ENCODE results near the gene GPSM3. TPM values are rescaled to one million over a fixed set of nuclear protein-coding genes. Genes with fewer than 3 reads are reported as not detected.

GPSM3 gene
- total and polyA plus RNA-seq, 2 of the 13 experiments (the other 11 are each of a cell fraction or from before 2014, with no cell fraction given): 0.18 to 6.2 TPM

DNA sequence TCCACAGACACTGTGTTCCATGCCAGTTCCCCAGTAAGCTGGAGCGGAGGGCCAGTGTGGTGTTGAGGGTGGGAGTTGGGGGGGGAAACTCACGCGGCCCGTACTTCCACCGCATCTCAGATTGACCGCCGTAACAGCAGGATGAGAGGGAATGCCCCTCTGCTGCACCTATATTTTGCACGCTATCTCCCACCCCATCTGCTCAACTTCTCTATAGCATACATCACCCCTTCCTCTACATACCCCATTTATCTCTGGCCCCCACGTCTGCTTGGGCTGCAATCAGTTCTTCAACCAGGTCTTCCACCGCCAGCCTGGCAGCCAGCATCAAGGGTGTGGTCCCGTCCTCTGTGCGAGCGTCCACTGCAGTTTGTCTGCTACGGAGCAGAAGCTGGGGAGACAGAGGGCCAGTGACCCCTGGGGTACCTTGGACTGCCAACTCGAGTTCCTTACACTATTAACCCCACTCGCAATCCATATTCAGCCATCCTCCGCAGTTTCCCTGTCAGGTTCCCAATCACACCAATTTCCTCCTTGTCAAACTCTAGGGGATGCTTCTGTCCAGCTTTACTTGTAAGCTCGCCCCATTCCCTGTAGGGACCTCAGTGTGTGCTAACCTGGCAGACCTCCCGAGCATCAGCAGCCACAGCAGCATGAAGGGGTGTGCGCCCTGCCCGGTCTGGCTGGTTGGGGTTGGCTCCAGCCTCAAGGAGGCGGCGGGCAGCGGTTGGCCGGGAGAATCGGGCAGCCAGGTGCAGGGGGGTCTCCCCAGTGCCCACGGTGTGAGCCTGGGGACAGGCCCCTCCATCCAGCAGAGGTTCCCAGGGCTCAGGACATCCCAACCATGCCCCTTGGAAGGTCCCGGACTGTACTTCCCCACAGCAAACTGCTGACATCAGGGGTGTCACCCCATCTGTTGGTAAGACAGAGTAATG is 4.5 kb upstream of the GPSM3 start (continued):
- TF ChIP-seq ZSCAN25 (CRISPR knock-in tag; IDR thresholded peaks at IDR 0.05) (no peak), ZNF33B (CRISPR knock-in tag; IDR thresholded peaks at IDR 0.05) (no peak), ZNF354B (CRISPR knock-in tag; IDR thresholded peaks at IDR 0.05) (no peak), ZNF431 (CRISPR knock-in tag; IDR thresholded peaks at IDR 0.05; ENCODE audit: borderline replicate concordance, low read depth) (0 out of 2 replicates have a peak, but pooled peaks have one; percentile 14), MED1 (CRISPR knock-in tag; IDR thresholded peaks at IDR 0.05) (no peak), TARDBP (CRISPR knock-in tag; IDR thresholded peaks at IDR 0.05) (no peak), ZNF737 (CRISPR knock-in tag; IDR thresholded peaks at IDR 0.05; ENCODE audit: borderline replicate concordance) (no peak), EED (CRISPR knock-in tag; IDR thresholded peaks at IDR 0.05) (peak; percentile 67; the same call in 1 of the 2 replicates)
- TF ChIP-seq, protein P1, sequence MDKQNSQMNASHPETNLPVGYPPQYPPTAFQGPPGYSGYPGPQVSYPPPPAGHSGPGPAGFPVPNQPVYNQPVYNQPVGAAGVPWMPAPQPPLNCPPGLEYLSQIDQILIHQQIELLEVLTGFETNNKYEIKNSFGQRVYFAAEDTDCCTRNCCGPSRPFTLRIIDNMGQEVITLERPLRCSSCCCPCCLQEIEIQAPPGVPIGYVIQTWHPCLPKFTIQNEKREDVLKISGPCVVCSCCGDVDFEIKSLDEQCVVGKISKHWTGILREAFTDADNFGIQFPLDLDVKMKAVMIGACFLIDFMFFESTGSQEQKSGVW (CRISPR knock-in tag; IDR thresholded peaks at IDR 0.05; ENCODE audit: borderline replicate concordance): no peak
- TF ChIP-seq, protein P2, sequence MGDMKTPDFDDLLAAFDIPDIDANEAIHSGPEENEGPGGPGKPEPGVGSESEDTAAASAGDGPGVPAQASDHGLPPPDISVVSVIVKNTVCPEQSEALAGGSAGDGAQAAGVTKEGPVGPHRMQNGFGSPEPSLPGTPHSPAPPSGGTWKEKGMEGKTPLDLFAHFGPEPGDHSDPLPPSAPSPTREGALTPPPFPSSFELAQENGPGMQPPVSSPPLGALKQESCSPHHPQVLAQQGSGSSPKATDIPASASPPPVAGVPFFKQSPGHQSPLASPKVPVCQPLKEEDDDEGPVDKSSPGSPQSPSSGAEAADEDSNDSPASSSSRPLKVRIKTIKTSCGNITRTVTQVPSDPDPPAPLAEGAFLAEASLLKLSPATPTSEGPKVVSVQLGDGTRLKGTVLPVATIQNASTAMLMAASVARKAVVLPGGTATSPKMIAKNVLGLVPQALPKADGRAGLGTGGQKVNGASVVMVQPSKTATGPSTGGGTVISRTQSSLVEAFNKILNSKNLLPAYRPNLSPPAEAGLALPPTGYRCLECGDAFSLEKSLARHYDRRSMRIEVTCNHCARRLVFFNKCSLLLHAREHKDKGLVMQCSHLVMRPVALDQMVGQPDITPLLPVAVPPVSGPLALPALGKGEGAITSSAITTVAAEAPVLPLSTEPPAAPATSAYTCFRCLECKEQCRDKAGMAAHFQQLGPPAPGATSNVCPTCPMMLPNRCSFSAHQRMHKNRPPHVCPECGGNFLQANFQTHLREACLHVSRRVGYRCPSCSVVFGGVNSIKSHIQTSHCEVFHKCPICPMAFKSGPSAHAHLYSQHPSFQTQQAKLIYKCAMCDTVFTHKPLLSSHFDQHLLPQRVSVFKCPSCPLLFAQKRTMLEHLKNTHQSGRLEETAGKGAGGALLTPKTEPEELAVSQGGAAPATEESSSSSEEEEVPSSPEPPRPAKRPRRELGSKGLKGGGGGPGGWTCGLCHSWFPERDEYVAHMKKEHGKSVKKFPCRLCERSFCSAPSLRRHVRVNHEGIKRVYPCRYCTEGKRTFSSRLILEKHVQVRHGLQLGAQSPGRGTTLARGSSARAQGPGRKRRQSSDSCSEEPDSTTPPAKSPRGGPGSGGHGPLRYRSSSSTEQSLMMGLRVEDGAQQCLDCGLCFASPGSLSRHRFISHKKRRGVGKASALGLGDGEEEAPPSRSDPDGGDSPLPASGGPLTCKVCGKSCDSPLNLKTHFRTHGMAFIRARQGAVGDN (CRISPR knock-in tag; IDR thresholded peaks at IDR 0.05): no peak
- TF ChIP-seq, protein P3, sequence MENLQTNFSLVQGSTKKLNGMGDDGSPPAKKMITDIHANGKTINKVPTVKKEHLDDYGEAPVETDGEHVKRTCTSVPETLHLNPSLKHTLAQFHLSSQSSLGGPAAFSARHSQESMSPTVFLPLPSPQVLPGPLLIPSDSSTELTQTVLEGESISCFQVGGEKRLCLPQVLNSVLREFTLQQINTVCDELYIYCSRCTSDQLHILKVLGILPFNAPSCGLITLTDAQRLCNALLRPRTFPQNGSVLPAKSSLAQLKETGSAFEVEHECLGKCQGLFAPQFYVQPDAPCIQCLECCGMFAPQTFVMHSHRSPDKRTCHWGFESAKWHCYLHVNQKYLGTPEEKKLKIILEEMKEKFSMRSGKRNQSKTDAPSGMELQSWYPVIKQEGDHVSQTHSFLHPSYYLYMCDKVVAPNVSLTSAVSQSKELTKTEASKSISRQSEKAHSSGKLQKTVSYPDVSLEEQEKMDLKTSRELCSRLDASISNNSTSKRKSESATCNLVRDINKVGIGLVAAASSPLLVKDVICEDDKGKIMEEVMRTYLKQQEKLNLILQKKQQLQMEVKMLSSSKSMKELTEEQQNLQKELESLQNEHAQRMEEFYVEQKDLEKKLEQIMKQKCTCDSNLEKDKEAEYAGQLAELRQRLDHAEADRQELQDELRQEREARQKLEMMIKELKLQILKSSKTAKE (CRISPR knock-in tag; IDR thresholded peaks at IDR 0.05; ENCODE audit: borderline replicate concordance): no peak
- TF ChIP-seq, protein P4, sequence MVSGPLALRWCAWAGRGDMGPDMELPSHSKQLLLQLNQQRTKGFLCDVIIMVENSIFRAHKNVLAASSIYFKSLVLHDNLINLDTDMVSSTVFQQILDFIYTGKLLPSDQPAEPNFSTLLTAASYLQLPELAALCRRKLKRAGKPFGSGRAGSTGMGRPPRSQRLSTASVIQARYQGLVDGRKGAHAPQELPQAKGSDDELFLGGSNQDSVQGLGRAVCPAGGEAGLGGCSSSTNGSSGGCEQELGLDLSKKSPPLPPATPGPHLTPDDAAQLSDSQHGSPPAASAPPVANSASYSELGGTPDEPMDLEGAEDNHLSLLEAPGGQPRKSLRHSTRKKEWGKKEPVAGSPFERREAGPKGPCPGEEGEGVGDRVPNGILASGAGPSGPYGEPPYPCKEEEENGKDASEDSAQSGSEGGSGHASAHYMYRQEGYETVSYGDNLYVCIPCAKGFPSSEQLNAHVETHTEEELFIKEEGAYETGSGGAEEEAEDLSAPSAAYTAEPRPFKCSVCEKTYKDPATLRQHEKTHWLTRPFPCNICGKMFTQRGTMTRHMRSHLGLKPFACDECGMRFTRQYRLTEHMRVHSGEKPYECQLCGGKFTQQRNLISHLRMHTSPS (CRISPR knock-in tag; IDR thresholded peaks at IDR 0.05; ENCODE audit: low read depth): no peak
- TF ChIP-seq, protein P5, sequence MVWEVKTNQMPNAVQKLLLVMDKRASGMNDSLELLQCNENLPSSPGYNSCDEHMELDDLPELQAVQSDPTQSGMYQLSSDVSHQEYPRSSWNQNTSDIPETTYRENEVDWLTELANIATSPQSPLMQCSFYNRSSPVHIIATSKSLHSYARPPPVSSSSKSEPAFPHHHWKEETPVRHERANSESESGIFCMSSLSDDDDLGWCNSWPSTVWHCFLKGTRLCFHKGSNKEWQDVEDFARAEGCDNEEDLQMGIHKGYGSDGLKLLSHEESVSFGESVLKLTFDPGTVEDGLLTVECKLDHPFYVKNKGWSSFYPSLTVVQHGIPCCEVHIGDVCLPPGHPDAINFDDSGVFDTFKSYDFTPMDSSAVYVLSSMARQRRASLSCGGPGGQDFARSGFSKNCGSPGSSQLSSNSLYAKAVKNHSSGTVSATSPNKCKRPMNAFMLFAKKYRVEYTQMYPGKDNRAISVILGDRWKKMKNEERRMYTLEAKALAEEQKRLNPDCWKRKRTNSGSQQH (CRISPR knock-in tag; IDR thresholded peaks at IDR 0.05; ENCODE audit: low read depth): no peak
